GM23248 (cell line): ENCODE measurements around the gene FCN2.

Source experiments
- EZH2 ChIP-seq: fragments of 200-600 bp; sonication (generic); IDR thresholded peaks from 2 replicates; pipeline ENCODE4 v1.6.1; 2018; ENCODE audit warnings: antibody characterized with exemption, mild to moderate bottlenecking; ENCODE audit not compliant: insufficient read depth, poor library complexity, severe bottlenecking
- EZH2phosphoT487 ChIP-seq: fragments of 200-600 bp; sonication (generic); IDR thresholded peaks from 2 replicates; pipeline ENCODE4 v1.6.1; 2018; ENCODE audit warnings: antibody characterized with exemption, moderate library complexity, mild to moderate bottlenecking, low read depth; ENCODE audit not compliant: insufficient read depth

- TF ChIP-seq EZH2, result no peak
- TF ChIP-seq EZH2phosphoT487, result no peak
Measured at GRCh38 chr9:134846699-134847098, 33.9 kb upstream of the FCN2 start.
